ENCODE results near the gene INSL6. TPM values are rescaled to one million over a fixed set of nuclear protein-coding genes. Genes with fewer than 3 reads are reported as not detected.

The INSL6 gene
- total and polyA plus RNA-seq, 2 of the 8 experiments (the other 6 are each of a cell fraction or from before 2014, with no cell fraction given): not detected

DNA sequence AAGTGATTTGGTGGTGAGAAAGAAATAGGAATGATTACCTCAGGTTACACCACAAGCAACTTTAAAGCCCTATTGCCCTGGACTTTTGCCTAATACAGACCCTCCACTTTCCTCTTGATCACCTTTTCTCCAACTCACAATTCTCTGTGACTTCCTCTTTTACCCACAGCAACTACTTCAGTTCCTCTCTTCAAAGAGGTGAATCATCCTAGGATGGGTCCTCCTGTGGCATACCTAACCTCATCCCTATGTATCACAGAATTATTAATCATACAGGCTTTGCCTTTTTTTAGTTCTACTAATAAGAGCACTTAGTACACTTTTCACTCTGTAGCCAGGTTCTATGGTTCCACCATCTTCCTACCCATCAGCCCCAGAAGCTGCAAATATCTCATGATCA, 19.6 kb upstream of the INSL6 start (continued):
- TF ChIP-seq HDAC6 (IDR thresholded peaks at IDR 0.05; ENCODE audit: low read depth, low read length): no peak

Data from H1 (cell line).